SH-SY5Y (cell line): ENCODE measurements around the gene ARMC7.

ENCODE experiments used
- GATA2 ChIP-seq: IDR thresholded peaks from 2 replicates; pipeline ENCODE4 v1.6.1; 2011; ENCODE audit warnings: mild to moderate bottlenecking, low read depth, low read length
- GATA3 ChIP-seq: IDR thresholded peaks from 2 replicates; pipeline ENCODE4 v1.6.1; 2011; ENCODE audit warnings: low read depth, mild to moderate bottlenecking, low read length, moderate library complexity

GRCh38 chr17:75113798-75114551 lies 4.2 kb downstream of the ARMC7 start:
- no peak for TF ChIP-seq GATA2
- TF ChIP-seq GATA3 = no peak
